NCI-H2196 treated with DMSO at 0.1 percent for 48 hours (cell line): ENCODE results near the gene PHKG2.

Source experiments
- DNase-seq: peaks from one replicate; lab custom pipeline; 2025; ENCODE audit not compliant: unreplicated experiment; lab: John Stamatoyannopoulos, UW

The PHKG2 gene

DNA sequence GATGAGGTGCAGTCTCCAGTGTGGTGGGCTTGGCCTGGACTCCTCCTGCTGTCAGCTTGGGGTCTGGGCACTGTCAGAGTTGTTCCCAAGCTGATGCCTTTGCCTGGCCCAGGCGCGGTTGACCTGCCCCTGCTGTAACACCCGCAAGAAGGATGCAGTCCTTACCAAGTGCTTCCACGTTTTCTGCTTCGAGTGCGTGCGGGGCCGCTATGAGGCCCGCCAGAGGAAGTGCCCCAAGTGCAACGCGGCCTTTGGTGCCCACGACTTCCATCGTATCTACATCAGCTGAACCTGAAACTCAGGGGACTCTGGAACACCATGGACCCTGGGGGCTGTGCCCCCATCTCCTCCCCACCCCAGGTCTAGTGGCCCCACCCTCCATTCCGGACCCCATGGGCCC, 25.6 kb downstream of the PHKG2 start:
- no peak for DNase-seq

DNA sequence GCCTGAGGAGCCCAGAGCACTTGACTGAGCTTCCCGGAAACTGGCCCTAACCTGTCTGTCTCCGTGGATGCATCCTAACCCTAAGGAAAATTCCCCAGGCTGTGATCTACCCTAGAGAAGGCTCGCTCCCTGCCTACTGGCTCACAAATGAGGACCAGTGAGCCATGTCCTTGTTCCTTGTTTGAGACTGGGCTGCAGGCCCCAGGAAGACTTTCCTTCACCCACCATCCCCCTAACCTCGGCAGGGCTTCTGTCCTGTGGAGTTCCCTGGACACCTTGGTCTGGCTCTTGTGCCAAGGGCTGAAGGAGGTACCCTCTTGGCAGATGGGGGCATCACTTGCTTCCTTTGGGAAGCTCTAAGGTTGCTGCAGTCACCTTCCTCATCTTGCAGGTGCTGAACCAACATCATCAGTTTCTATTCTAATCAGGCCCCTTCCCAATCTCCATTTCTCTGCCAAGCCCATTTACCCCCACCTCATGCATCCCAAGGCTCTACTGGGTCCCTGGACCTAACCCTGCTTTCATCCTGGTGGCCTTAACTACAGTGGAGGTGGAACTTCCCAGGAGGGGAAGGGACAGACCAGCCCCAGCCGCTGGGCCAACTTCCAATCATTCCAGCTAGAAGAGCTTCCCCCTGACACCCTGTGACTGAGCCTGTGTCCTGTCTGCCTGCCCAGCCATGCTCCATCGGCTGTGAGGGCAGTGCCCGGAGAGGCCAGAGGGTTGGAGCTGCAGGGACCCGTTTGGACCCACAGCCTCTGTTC, 26.3 kb downstream of the PHKG2 start:
- DNase-seq, result no peak

GRCh38 chr16:30775131-30775391, 26.8 kb downstream of the PHKG2 start:
- no peak for DNase-seq

GRCh38 chr16:30775392-30776188, 27.4 kb downstream of the PHKG2 start:
- peak; percentile 73 for DNase-seq

GRCh38 chr16:30777591-30778297, 29.5 kb downstream of the PHKG2 start:
- no peak for DNase-seq

GRCh38 chr16:30778549-30779244, 30.5 kb downstream of the PHKG2 start:
- DNase-seq, result no peak

DNA sequence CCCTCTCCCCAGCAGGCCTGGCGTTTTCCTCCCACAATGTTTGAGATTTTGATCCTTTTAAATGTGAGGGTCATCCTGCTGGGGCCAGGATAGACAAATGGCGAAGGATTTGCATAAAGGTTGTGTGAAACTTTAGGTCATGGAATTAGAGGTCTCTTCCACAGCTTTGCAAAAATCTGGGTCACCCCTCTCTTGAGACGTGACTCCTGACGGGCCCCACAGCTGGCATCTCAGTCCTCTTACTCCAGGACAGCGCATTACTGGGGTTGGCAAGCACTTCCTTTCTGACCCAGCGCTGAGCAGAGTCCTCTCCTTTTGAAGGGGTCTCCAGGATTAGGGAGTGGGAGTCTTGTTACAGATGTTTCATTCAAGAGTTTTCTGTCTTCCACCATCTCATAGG, 31.4 kb downstream of the PHKG2 start:
- DNase-seq, result no peak

GRCh38 chr16:30780021-30780420, 31.8 kb downstream of the PHKG2 start:
- DNase-seq, result no peak

GRCh38 chr16:30780549-30780948, 32.3 kb downstream of the PHKG2 start:
- DNase-seq, result no peak

DNA sequence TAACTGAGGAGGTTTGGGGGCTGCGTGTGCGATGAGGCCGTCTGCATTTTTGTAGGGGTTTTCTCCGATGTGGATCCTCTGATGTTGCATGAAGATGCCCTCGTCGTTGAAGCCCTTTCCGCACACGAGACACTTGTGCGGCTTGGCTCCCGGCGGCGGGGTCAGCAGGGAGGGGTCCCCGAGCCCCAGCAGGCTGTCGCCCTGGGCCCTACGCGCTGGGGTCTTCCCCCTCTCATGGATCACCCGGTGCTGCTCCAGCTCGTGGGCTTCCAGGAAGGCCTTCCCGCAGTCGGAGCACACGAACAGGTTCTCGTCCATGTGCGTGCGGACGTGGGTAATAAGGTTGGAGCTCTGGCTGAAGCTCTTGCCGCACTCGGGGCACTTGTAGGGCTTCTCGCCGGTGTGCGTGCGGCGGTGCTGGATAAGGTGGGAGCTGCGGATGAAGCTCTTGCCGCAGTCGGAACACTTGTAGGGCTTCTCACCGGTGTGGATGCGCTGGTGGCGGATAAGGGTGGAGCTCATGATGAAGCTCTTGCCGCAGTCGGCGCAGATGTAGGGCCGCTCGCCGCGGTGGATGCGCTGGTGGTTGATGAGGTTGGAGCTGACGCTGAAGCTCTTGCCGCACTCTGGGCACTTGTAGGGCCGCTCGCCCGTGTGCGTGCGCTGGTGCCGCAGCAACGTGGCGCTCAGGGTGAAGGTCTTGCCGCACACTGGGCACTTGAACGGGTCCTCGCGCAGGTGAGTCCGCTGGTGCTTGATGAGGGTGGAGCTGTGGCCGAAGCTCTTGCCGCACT, 34.5 kb downstream of the PHKG2 start:
- no peak for DNase-seq

DNA sequence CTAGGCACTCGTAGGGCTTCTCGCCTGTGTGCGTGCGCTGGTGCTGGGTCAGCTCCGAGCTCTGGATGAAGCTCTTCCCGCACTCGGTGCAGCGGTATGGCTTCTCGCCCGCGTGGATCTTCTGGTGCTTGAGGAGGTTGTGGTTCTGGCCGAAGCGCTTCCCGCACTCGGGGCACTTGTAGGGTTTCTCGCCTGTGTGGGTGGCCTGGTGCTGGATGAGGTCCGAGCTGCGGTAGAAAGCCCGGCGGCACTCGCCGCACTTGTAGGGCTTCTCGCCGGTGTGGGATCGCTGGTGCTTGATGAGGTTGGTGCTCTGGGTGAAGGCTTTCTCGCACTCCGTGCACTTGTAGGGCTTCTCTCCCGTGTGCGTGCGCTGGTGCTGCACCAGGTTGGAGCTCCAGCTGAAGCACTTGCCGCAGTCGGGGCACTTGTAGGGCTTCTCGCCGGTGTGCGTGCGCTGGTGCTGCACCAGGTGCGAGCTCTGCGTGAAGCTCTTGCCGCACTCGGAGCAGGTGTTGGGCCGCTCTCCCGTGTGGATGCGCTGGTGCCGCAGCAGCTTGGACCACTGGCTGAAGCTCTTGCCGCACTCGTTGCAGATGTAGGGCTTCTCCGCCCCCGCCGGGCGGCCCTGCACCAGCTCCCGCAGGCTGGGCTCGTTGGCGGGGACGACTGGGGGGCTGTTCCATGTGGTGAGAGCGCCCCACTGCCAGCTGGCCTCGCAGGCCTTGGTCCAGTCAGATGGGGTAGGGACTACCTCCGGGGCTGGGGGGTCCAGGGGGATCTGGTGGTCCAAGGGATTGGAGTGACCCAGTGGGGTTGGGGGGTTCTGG, 35.3 kb downstream of the PHKG2 start:
- DNase-seq, result no peak

GRCh38 chr16:30784215-30784614, 36.0 kb downstream of the PHKG2 start:
- DNase-seq, result no peak

DNA sequence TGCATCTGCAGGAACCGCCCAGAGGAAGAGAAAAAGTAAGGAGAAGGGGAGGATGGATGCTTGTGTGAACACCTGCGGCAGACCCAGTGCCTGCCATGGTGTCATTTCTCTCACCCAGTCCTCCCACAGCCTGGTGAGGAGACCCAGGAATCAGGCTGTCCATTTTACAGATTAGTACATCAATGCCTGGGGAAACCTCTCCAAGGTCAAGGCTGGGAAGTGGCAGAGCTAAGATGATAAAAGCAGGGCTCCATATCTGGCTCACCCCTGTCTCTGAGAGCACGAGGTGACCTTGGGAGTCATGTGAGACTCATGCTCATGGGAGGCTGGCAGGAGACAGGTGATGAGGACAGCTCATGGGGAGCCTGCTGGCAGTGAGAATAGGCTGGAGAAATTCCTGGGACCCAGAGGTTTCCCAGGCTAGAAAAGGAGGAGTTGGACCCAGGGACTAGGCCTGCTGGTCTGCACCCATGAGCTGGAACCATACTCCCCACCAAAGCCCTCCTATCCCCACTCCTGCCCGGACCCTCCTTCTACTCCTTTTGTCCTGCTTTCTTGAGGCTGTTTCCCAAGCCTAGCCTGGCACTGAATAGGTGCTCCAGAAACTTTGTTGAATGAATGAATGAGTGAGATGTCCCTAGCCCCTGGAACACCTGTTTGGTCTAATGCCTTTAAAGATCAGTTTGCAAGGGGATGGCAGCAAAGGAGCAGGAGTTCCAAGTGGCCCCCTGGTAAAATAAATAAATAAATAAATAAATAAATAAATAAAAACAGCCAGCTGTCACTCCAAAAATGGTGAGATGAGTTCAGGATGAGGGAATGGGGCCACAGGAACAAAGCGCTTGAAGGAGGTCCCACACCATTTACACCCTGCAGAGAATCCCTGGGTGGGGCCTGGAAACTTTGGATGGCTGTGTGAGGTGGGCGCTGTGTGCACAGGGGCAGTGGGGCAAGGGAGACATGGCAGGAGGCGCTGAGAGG, 37.2 kb downstream of the PHKG2 start:
- DNase-seq, result no peak

DNA sequence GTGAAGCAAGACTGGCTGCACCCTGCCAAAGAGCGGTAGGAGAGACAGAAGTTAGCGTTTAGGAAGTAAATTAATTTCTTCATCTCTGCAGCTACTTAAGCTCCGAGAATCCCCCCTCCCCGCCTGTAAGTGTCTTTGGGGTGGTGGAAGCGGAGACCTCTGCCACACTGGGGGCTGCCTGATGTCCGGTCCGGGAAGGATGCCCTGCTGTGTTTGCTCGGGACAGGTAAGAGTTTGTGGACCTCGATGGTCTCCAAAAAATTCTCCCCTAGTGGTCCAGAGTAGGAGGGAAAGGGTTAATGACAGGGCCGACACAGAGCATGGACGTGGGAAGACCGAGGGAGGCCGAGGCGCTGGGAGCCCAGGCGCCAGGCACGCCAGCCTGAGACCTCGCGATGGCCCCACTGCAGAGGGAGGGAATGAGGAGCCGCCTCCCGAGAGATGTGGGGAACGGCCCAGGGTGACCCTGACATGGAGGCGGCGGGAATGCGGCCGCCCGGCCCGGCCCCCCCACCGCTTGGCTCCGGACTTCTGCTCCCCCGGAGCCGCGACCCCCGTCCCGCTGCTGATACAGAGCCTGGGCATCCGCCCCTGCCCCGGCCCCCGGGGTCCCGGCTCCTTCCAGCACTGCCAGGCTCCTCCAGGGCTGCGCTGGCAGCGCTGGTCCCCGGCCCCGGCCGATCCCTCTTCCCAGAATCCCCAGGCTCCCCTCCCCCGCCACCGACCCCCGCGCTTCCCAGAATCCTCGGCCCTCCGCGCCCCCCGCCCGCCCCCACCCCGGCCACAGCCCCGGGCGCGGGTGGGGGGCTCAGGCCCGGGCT, 38.1 kb downstream of the PHKG2 start:
- no peak for DNase-seq

DNA sequence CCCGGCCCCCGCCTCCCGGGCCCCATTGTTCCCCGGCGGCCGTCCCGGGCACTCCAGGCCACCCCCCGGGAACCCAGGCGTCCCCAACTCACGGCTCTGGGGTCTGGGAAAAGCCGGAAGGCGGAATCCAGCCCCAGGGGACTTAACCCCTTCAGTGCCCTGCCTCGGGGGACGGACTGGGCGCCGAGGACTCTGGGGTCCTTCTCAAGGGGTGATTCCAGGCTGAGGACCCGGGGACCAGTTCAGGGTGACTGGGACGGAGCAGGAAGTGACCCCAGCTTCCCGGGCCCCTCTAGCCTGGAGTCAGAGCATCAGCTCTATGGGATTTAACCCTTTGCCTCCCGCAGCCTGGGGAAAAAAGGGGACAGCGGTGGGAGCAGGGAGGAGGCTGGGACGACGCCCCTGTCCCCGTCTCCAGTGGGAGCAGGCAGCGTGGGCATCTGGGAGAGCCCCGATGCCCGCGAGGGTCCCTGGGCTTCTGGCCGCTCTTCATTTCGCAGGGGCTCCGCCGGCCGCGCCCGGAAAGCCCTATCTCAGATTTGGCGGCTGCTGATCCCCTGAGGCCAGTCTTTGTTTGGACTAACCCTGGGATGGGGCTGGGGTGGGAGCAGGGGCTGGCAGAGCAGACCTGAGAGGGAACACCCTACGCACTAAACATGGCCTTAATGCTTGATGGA, 38.8 kb downstream of the PHKG2 start, which contains the start of gene ZNF629:
Gene ZNF629 (minus strand): TSS at position 270 of the 677 bp plus-strand sequence. CDS start 2,723 bp downstream, outside the sequence.
- DNase-seq, result peak; percentile 20

DNA sequence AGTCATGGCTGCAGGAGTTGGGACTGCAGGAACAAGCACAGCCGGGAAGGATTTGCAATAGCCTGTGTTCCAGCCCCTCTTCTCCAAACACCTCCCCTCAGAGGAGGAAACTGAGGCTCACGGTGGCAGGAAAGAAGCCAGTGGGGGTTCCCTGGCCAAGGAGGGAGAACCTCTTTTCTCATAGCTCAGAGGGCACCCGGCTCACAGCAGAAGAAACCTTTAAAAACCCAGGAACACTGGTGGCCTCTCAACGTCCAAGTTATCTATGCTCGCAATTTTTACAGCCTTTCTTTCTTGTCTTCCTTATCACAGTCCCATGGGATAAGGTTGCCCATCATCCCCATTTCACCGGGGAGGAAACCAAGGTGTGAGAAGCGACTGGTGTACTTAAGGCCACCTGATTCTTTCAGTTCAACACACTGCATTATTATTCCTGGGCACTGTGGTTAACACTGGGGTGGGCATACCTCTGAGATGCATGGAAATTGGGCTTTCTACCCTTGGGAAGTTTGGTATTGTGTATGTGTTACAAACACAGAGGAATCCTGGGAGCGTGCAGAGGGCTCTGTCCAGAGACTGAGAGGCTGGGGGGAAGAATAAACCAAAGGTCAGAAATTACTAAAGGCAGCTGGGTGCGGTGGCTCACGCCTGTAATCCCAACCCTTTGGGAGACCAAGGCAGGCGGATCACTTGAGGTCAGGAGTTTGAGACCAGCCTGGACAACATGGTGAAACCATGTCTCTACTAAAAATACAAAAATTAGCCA, 39.6 kb downstream of the PHKG2 start:
- no peak for DNase-seq
